ENCODE results near the gene PTPRK. TPM values are rescaled to one million over a fixed set of nuclear protein-coding genes. Genes with fewer than 3 reads are reported as not detected.

The PTPRK gene
- total and polyA plus RNA-seq, 9 of the 15 experiments (the other 6 are each of a cell fraction or from before 2014, with no cell fraction given): 0.04 to 0.51 TPM; not detected in 7

- TF ChIP-seq REST (IDR thresholded peaks at IDR 0.05; ENCODE audit: borderline replicate concordance) (no peak), REST (CRISPR knock-in tag; IDR thresholded peaks at IDR 0.05; ENCODE audit: low read depth) (no peak), FOXP4 (CRISPR knock-in tag; IDR thresholded peaks at IDR 0.05; ENCODE audit: borderline replicate concordance) (no peak), RREB1 (CRISPR knock-in tag; IDR thresholded peaks at IDR 0.05) (no peak), GATAD2A (IDR thresholded peaks at IDR 0.05) (no peak), ZZZ3 (IDR thresholded peaks at IDR 0.05) (no peak), SIN3B (IDR thresholded peaks at IDR 0.05; ENCODE audit: low read depth) (no peak)
These were observed 1.8 kb downstream of the PTPRK start (continued) for GRCh38 chr6:128518434-128519131.

Data from K562 (cell line).